ENCODE data around the gene KHSRP.
A peak's percentile ranks its signal among the peaks of the same experiment; 100 is the strongest.
"Not testable (repeated sequence)": the region's sequence is repeated elsewhere in the genome, so short reads cannot be mapped to it uniquely, and the experiment has no call there.

The KHSRP gene

DNA sequence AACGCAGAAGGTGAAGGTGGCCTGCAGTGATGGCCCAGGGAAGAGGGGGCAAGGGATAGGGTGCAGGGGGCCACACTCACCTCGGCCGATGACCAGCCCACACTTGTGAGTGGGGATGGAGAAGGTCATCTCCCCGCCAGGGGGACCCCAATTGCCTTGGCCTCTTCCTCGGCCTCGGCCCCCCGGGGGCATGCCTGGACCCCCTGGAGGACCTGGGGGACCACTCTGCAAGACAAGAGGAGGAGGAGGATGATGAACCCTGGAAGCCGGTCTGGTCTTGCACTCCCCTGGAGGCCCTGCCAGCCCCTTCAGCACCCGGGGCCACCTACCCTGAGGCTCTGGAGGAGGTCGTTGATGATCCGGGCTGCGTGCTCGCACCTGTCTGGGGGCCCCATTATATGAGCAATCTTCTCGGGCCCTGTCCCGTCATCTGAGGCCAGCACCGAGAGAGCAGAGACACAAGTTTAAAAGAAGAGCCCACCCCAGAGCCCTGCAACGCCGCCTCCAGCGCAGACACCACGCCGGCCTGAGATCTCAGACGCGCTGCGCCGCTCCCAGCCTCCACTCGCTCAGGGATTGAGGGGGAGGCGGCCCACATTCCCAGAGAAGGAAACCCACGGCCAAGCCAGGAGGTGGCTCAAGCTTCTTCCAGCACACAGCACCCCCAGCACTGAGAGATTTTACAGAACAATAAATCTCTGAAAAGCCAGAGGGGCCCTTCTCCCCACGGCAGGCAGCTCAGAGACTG is 7.8 kb downstream of the KHSRP start:
- no peak for ATAC-seq

- no peak for ATAC-seq
These were observed 8.9 kb downstream of the KHSRP start for GRCh38 chr19:6415591-6416190.

- no peak for ATAC-seq
These were observed 9.6 kb downstream of the KHSRP start for GRCh38 chr19:6414793-6415590.

DNA sequence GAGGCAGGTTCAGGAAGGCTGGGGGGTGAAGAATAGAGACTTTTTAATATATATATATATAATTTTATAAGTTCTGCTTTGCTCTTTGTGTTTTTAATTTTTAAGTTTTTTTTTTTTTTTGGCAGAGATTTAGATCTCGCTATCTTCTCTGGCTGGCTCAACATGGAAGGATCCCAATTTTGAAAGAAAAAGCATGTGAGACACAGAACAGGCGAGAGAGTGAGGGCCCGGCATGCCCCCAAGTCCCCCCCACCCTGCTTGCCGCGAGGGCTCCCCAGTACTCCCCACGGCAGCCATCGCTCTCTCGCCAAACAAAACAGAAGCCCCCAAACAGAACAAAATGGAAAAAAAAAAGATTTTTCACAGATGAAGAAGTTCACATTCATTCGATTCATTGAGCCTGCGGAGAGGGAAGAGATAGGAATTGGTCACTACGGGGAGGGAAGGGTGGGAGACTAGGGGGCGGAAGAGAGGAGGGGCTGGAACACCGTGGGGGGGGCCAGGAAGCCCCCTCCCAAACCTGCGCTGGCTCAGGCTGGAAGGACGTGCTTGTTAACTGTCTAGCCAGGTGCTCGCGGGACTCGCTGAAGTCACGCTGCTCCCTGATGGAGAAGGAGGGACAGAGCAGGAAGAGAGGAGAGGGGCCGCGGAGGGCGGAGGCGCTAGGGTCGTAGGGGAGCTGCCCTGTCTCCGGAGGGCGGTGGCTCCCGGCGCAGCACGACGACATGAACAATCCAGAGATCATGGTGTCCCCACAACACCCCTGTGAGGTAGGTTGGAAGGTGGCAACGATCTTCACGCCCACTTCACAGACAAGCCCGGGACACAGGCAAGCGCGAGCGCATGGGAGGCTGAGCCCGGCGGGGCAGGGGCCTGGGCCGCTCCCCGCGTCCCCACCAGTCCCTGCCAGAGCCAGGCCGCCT is 10.6 kb downstream of the KHSRP start:
- no peak for ATAC-seq

DNA sequence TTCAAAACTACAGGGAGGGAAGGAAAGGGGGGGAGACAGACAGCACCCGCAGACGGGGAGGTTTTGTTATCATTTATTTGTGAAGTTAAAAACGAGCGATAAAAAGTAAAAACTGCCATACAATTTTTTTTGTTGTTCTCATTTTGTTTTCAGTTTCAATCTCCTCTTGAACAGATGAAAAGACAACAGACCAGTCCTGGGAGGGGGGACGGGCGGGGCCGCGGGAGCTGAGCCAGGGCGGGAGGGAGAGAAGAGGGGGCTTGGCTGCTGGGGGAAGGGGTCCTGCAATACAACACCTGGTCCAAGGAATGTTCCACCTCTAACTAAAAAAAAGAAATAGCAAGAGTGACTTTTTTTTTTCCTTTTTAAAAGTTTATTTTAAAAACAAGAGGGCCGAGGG is 11.3 kb downstream of the KHSRP start:
- ATAC-seq = no peak

DNA sequence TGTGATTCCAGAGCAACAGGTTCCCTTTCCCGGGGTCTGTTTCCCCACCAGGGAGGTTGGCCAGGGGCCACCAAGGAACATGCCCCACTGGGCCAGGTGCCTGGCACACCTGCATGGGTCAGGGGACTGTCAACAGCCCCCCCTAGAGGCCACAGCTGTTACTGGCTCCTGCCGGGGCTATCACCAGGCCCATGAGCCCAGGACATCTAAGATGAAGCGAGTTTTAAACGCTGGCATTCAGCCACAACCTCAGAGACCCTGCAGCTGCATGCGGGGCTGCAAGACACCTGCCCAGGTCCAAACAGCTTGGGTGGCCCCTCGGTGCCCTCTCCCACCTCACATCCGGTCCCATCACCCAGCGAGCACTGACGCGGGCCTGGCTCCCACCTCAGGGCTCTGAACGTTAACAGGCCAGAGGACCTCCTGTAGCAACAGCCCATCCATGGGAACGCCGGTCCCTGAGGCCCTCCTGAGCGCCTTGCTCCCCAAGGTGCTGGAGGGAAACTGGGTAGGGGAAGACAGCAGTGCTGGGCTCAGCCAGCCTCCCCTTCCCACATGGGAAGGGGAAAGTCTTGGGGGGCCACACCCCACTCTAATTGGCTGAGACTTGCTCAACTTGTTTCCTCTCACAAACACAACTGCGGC is 12.0 kb downstream of the KHSRP start:
- ATAC-seq = peak; percentile 66 to 72

DNA sequence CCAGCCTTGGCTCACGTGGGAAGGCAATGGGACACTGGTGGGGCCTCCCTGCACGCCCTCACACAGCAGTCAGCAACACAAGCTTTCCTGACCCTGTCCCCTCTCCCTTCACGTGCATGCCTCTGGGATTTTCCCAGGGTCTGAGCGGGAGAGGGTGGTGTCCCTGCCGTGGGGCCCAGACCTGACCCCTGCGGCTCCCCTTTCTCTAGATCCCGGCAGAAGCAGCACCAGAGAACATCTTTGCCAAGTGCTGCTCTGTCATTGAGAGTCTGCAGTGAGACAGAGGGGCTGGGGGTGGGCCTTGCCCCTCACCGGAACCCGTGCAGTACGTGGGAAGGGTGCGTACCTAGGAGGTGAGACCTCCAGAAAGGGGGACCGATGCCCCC is 12.6 kb downstream of the KHSRP start:
- ATAC-seq = no peak

- ATAC-seq = no peak
These were observed 15.3 kb downstream of the KHSRP start for GRCh38 chr19:6409346-6409745.

- ATAC-seq = no peak
These were observed 18.2 kb downstream of the KHSRP start for GRCh38 chr19:6406401-6406800.

DNA sequence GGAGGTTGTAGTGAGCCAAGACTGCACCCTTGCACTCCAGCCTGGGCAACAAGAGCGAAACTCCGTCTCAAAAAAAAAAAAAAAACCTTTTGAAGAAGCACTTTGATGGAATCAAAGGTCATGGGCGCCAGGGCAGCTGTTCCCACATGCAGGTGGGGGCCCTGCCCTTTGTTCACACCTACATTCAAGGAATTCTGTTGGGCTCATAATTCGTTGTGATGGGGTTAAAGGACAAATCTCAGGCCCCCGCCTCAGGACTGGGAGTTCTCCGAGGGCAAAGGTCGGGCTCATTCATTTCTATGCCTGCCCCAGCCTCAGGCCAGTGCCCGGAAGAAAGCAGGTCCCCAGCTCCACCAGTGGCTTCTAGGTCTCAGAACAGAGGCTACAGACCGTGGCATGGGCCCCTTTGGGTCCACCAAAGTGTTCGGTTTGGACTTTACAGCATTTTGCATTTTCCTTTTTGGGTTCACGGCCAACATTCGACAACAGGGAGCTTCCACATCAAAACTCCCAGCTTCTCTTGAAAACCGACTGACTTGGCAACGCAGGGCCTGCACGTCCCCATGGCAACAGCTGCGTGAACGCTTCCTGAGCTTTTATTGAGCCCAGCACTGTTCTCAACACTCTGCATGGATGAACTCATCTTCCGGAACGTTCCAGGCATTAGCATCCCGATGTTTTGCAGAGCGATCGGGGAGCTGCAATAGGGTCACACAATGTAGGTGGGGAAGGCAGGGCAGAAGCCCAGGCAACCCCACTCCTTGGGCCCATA is 21.6 kb downstream of the KHSRP start:
- no peak for ATAC-seq

DNA sequence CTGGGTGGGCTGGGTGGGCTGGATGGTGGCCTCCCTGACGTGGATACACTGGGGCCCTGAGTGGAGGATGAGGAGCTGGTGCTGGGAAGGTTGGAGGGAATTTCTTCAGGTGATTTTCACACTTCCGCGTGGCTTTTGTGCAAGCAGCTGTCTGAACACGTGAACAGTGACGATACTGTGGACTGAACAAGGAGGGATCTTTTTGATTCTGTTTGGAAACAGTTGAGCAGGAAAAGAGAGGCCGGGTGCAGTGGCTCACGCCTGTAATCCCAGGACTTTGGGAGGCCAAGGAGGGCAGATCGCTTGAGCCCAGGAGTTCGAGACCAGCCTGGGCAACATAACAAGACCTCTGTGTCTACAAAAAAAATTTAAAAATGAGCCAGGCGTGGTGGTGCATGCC is 22.6 kb downstream of the KHSRP start:
- no peak for ATAC-seq

- not testable (repeated sequence) for ATAC-seq
These were observed 24.3 kb downstream of the KHSRP start for GRCh38 chr19:6400062-6400944.

DNA sequence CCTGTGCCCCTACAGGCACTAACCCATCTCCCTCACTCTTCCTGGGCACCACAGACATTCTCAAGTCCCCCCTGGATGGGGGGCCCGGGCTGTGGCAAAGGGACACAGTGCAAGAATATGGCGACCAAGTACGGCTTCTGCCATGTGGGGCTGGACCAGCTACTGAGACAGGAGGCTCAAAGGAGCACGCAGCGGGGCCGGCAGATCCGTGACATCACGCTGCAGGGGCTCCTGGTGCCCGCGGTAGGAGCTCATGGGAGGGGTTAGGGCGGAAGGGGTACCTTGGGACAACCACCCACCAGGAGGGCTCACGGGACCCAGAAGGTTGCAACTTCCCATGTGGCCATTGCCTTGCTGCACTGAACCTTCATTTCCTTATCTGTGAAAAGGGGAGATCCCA is 28.3 kb downstream of the KHSRP start:
- ATAC-seq = no peak

GRCh38 chr19:6394831-6395230 is 29.8 kb downstream of the KHSRP start:
- ATAC-seq = no peak

GRCh38 chr19:6393983-6394412 is 30.6 kb downstream of the KHSRP start:
- peak in 1 of 2 donors; percentile 53 for ATAC-seq

GRCh38 chr19:6393074-6393982 is 31.3 kb downstream of the KHSRP start, which contains the start of gene GTF2F1:
GTF2F1 (minus strand) TSS chr19:6393164; CDS start chr19:6392995, 169 bp downstream.
- ATAC-seq = peak; percentile 89

GRCh38 chr19:6392221-6393073 is 32.2 kb downstream of the KHSRP start:
- no peak for ATAC-seq

GRCh38 chr19:6387372-6387771 is 37.2 kb downstream of the KHSRP start:
- no peak for ATAC-seq
